K562 (cell line): Measurements from ENCODE around the gene HEXIM1. TPM values are rescaled to one million over a fixed set of nuclear protein-coding genes. Genes with fewer than 3 reads are reported as not detected.

Experiments used
- FOXP1 ChIP-seq: sonication (generic); formaldehyde crosslinking; IDR thresholded peaks from 2 replicates; pipeline ENCODE4 v1.8.0; 2022; ENCODE audit warnings: mild to moderate bottlenecking, missing genetic modification reagents
- STAG1 ChIP-seq: sonication (generic); formaldehyde crosslinking; IDR thresholded peaks from 2 replicates; pipeline ENCODE4 v1.5.0; 2020; ENCODE audit warnings: missing genetic modification reagents, borderline replicate concordance
- ZNF551 ChIP-seq: fragments of 250-450 bp; sonication (Bioruptor Pico); IDR thresholded peaks from 2 replicates; pipeline ENCODE4 v1.5.0; 2021; ENCODE audit warnings: mild to moderate bottlenecking, moderate library complexity
- ZNF644 ChIP-seq: fragments of 200-800 bp; sonication (Bioruptor generic); IDR thresholded peaks from 2 replicates; pipeline ENCODE4 v1.6.1; 2016; ENCODE audit warnings: low read depth, missing genetic modification characterization, missing compliant biosample characterization
- polyA plus RNA-seq, 8 experiments: library from polyadenylated mRNA; depleted of rRNA in 4 of 8; stranded (reverse) in 5 of 8; unstranded in 3 of 8; fragments of >200 nt; fragmentation: Nextera tagmentation in 2 of 8; fragmentation: Illumina TruSeq in 1 of 8; extraction: Ambion mirVana in 2 of 8; extraction: Trizol in 1 of 8; gene quantifications; 2 replicates each; pipeline versions ENCODE4 v1.2.1 to v1.2.3, GENCODE V29; 2011 to 2014; ENCODE audit warnings: inconsistent platforms in 1 of 8, missing spikeins in 1 of 8
- total RNA-seq, 7 experiments: library from RNA; depleted of rRNA in 6 of 7; stranded (reverse); fragments of >200 nt in 6 of 7; fragmentation: Illumina TruSeq in 2 of 7; extraction: Trizol in 2 of 7; gene quantifications; 2 replicates each; pipeline versions ENCODE4 v1.2.1 to v1.2.3, GENCODE V29; 2011 to 2021; ENCODE audit warnings: low replicate concordance in 1 of 7
- TF ChIP-seq, protein P1 (sequence below), 2 experiments: fragments of 450-650 bp in 1 of 2; sonication (generic) in 1 of 2; formaldehyde crosslinking in 1 of 2; IDR thresholded peaks; 2 replicates each; pipeline versions ENCODE4 v1.7.1 to v1.9.0; 2016 to 2022; ENCODE audit warnings: inconsistent platforms in 1 of 2, mild to moderate bottlenecking in 1 of 2, missing genetic modification reagents in 1 of 2
- TF ChIP-seq, protein P2 (sequence below): fragments of 150-350 bp; IDR thresholded peaks from 2 replicates; pipeline ENCODE4 v1.6.1; 2014; ENCODE audit warnings: low read depth, mild to moderate bottlenecking, low read length, borderline replicate concordance
- TF ChIP-seq, protein P3 (sequence below): IDR thresholded peaks from 2 replicates; pipeline ENCODE4 v1.6.1; 2011; ENCODE audit warnings: borderline replicate concordance, low read depth, mild to moderate bottlenecking, moderate library complexity, low read length; ENCODE audit not compliant: insufficient read depth, poor library complexity, severe bottlenecking
- TF ChIP-seq, protein P4 (sequence below), 2 experiments: fragments of 200-800 bp in 1 of 2; sonication (Bioruptor generic) in 1 of 2; sonication (generic) in 1 of 2; formaldehyde crosslinking in 1 of 2; IDR thresholded peaks in 1 of 2; conservative IDR thresholded peaks in 1 of 2; 2 replicates each; pipeline versions ENCODE4 v1.5.0 to v1.6.1; 2016 to 2020; ENCODE audit warnings: missing compliant biosample characterization in 1 of 2, missing genetic modification characterization in 1 of 2, missing genetic modification reagents in 1 of 2

HEXIM1 gene
- total and polyA plus RNA-seq, 9 of the 15 experiments (the other 6 are each of a cell fraction or from before 2014, with no cell fraction given) = 1.4 to 28.3 (median 9.1) TPM

DNA sequence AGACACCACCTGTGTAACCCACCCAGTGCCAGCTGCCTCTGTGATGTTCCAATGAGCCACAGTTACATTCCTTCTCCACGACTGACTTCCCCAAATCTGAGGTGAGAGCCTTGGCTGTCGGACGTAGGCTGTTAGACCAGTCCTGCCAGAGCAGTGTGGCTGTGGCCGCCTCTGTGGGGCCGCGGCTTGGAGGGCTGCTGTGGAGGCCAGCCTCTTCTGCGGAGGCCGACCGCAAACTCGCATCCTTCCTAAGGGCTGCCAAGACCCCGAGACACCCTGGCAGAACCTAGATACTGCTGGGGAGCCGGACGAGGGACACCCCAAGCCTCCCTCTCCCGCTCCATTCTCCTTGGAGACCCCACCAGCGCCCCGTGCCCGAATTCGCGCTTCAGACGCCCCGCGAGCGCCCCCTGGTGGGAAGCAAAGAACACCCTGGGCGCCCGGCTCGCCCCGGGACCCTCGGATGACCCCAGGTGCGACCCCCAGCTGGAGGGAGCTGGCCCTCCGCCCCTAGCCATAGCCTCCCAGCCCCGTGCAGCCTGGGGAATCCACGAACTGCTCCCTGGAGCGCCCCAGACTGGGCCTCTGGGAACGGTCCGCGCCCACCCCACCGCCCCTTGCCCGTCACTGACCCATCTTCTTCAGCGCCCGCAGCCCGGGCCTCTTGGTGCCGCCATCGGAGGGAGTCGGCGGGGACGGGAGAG lies 16.5 kb upstream of the HEXIM1 start (continued):
- TF ChIP-seq, protein P1, sequence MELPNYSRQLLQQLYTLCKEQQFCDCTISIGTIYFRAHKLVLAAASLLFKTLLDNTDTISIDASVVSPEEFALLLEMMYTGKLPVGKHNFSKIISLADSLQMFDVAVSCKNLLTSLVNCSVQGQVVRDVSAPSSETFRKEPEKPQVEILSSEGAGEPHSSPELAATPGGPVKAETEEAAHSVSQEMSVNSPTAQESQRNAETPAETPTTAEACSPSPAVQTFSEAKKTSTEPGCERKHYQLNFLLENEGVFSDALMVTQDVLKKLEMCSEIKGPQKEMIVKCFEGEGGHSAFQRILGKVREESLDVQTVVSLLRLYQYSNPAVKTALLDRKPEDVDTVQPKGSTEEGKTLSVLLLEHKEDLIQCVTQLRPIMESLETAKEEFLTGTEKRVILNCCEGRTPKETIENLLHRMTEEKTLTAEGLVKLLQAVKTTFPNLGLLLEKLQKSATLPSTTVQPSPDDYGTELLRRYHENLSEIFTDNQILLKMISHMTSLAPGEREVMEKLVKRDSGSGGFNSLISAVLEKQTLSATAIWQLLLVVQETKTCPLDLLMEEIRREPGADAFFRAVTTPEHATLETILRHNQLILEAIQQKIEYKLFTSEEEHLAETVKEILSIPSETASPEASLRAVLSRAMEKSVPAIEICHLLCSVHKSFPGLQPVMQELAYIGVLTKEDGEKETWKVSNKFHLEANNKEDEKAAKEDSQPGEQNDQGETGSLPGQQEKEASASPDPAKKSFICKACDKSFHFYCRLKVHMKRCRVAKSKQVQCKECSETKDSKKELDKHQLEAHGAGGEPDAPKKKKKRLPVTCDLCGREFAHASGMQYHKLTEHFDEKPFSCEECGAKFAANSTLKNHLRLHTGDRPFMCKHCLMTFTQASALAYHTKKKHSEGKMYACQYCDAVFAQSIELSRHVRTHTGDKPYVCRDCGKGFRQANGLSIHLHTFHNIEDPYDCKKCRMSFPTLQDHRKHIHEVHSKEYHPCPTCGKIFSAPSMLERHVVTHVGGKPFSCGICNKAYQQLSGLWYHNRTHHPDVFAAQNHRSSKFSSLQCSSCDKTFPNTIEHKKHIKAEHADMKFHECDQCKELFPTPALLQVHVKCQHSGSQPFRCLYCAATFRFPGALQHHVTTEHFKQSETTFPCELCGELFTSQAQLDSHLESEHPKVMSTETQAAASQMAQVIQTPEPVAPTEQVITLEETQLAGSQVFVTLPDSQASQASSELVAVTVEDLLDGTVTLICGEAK (IDR thresholded peaks at IDR 0.05) = no peak
- TF ChIP-seq, protein P1 (CRISPR knock-in tag; IDR thresholded peaks at IDR 0.05) = no peak
- TF ChIP-seq, protein P2, sequence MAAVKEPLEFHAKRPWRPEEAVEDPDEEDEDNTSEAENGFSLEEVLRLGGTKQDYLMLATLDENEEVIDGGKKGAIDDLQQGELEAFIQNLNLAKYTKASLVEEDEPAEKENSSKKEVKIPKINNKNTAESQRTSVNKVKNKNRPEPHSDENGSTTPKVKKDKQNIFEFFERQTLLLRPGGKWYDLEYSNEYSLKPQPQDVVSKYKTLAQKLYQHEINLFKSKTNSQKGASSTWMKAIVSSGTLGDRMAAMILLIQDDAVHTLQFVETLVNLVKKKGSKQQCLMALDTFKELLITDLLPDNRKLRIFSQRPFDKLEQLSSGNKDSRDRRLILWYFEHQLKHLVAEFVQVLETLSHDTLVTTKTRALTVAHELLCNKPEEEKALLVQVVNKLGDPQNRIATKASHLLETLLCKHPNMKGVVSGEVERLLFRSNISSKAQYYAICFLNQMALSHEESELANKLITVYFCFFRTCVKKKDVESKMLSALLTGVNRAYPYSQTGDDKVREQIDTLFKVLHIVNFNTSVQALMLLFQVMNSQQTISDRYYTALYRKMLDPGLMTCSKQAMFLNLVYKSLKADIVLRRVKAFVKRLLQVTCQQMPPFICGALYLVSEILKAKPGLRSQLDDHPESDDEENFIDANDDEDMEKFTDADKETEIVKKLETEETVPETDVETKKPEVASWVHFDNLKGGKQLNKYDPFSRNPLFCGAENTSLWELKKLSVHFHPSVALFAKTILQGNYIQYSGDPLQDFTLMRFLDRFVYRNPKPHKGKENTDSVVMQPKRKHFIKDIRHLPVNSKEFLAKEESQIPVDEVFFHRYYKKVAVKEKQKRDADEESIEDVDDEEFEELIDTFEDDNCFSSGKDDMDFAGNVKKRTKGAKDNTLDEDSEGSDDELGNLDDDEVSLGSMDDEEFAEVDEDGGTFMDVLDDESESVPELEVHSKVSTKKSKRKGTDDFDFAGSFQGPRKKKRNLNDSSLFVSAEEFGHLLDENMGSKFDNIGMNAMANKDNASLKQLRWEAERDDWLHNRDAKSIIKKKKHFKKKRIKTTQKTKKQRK = no peak
- TF ChIP-seq ZNF644 (tag) (no peak), STAG1 (peak; percentile 21; the same call in 1 of the 2 replicates), FOXP1 (CRISPR knock-in tag) (no peak), ZNF551 (CRISPR knock-in tag) (no peak)
- TF ChIP-seq, protein P3, sequence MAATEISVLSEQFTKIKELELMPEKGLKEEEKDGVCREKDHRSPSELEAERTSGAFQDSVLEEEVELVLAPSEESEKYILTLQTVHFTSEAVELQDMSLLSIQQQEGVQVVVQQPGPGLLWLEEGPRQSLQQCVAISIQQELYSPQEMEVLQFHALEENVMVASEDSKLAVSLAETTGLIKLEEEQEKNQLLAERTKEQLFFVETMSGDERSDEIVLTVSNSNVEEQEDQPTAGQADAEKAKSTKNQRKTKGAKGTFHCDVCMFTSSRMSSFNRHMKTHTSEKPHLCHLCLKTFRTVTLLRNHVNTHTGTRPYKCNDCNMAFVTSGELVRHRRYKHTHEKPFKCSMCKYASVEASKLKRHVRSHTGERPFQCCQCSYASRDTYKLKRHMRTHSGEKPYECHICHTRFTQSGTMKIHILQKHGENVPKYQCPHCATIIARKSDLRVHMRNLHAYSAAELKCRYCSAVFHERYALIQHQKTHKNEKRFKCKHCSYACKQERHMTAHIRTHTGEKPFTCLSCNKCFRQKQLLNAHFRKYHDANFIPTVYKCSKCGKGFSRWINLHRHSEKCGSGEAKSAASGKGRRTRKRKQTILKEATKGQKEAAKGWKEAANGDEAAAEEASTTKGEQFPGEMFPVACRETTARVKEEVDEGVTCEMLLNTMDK = peak; percentile 12
- TF ChIP-seq, protein P4, sequence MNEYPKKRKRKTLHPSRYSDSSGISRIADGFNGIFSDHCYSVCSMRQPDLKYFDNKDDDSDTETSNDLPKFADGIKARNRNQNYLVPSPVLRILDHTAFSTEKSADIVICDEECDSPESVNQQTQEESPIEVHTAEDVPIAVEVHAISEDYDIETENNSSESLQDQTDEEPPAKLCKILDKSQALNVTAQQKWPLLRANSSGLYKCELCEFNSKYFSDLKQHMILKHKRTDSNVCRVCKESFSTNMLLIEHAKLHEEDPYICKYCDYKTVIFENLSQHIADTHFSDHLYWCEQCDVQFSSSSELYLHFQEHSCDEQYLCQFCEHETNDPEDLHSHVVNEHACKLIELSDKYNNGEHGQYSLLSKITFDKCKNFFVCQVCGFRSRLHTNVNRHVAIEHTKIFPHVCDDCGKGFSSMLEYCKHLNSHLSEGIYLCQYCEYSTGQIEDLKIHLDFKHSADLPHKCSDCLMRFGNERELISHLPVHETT (CRISPR knock-in tag; conservative IDR thresholded peaks at IDR 0.05 in 1 of 2, IDR thresholded peaks at IDR 0.05 in 1 of 2) = no peak
